CD8-positive, alpha-beta memory T cell (primary cell): Measurements from ENCODE around the gene DMAC2. TPM values are rescaled to one million over a fixed set of nuclear protein-coding genes. Genes with fewer than 3 reads are reported as not detected.

Source experiments
- CTCF ChIA-PET: fragments of 350-600 bp; sonication (Branson Sonifier 250); formaldehyde crosslinking; loops from one replicate; lab custom pipeline; 2021; ENCODE audit warnings: antibody characterized with exemption; lab: Charles Lee
- POLR2A ChIA-PET: fragments of 350-600 bp; sonication (Branson Sonifier 250); formaldehyde crosslinking; loops from one replicate; lab custom pipeline; 2021; ENCODE audit warnings: antibody characterized with exemption; lab: Charles Lee
- DNase-seq, 5 donors: peaks; one replicate each; pipeline versions ENCODE4 v3.0.0 to v3.0.0-alpha.2; 2020 to 2022; ENCODE audit warnings: mixed read lengths in 1 of 5
- H3K27ac ChIP-seq: one replicate; pipeline ENCODE4 v1.7.0; 2013; ENCODE audit warnings: low read depth, mild to moderate bottlenecking, low read length, moderate library complexity
- H3K27me3 ChIP-seq: 2 replicates; pipeline ENCODE4 v1.7.0; 2013; ENCODE audit warnings: low read length, mild to moderate bottlenecking; ENCODE audit not compliant: insufficient read depth, poor library complexity, severe bottlenecking
- H3K36me3 ChIP-seq: 2 replicates; pipeline ENCODE4 v1.7.0; 2013; ENCODE audit warnings: mild to moderate bottlenecking, low read length, moderate library complexity; ENCODE audit not compliant: insufficient read depth
- H3K4me1 ChIP-seq: 2 replicates; pipeline ENCODE4 v1.7.0; 2013; ENCODE audit warnings: mild to moderate bottlenecking, low read length, moderate library complexity; ENCODE audit not compliant: insufficient read depth
- H3K4me3 ChIP-seq: 2 replicates; pipeline ENCODE4 v1.7.0; 2013; ENCODE audit warnings: mild to moderate bottlenecking, low read length
- H3K9me3 ChIP-seq: 2 replicates; pipeline ENCODE4 v1.7.0; 2013; ENCODE audit warnings: mild to moderate bottlenecking, low read length
- H3K27ac Mint-ChIP-seq, 8 donors: one replicate each; pipeline ENCODE4 v1.8.0; 2020 to 2021; ENCODE audit warnings: mixed read lengths in 8 of 8, mild to moderate bottlenecking in 6 of 8, inconsistent platforms in 3 of 8, moderate library complexity in 3 of 8
- H3K27me3 Mint-ChIP-seq, 2 donors: one replicate each; pipeline ENCODE4 v1.8.0; 2020 to 2021; ENCODE audit warnings: mixed read lengths in 2 of 2, mild to moderate bottlenecking in 1 of 2, moderate library complexity in 1 of 2
- H3K36me3 Mint-ChIP-seq, 3 donors: one replicate each; pipeline ENCODE4 v1.8.0; 2020 to 2021; ENCODE audit warnings: mixed read lengths in 3 of 3, inconsistent platforms in 1 of 3, mild to moderate bottlenecking in 1 of 3
- H3K4me1 Mint-ChIP-seq, 3 donors: one replicate each; pipeline ENCODE4 v1.8.0; 2020 to 2021; ENCODE audit warnings: mixed read lengths in 3 of 3, inconsistent platforms in 1 of 3, mild to moderate bottlenecking in 1 of 3
- H3K4me3 Mint-ChIP-seq, 7 donors: one replicate each; pipeline ENCODE4 v1.8.0; 2020 to 2021; ENCODE audit warnings: mixed read lengths in 7 of 7, mild to moderate bottlenecking in 6 of 7, moderate library complexity in 4 of 7, inconsistent platforms in 2 of 7
- H3K9me3 Mint-ChIP-seq, 5 donors: one replicate each; pipeline ENCODE4 v1.8.0; 2020 to 2022; ENCODE audit warnings: mixed read lengths in 5 of 5, mild to moderate bottlenecking in 3 of 5, moderate library complexity in 2 of 5, inconsistent platforms in 1 of 5
- polyA plus RNA-seq: library from polyadenylated mRNA; unstranded; fragments of 300-500 nt; fragmentation: Illumina TruSeq; gene quantifications from one replicate; pipeline ENCODE4 v1.2.3, GENCODE V29; 2021
- total RNA-seq, 2 experiments: library from RNA; stranded (reverse); gene quantifications; one replicate each; pipeline ENCODE4 v1.2.3, GENCODE V29; 2021

DMAC2 gene
- total and polyA plus RNA-seq, 3 experiments from 2014 or later = 56.8 to 76.2 (median 74.1) TPM

GRCh38 chr19:41415154-41415571 is 24.5 kb downstream of the DMAC2 start:
- DNase-seq = no peak
- Histone ChIP-seq H3K4me3 (no peak overlapping the region), H3K27me3 (no peaks in the 10 kb centered on the region), H3K4me1 (no peaks in the 10 kb centered on the region), H3K9me3 (no peaks in the 10 kb centered on the region), H3K36me3 (peaks cover 32% of the 10 kb centered on the region), H3K27ac (no peak overlapping the region)
- ChIA-PET POLR2A (no interaction called here), CTCF (no interaction called here)
- H3K4me1 Mint-ChIP-seq = peaks cover 2 to 5% (median 3%) of the 10 kb centered on the region in 3 donors
- H3K4me3 Mint-ChIP-seq = no peak overlapping the region
- peaks cover 0 to 83% (median 10%) of the 10 kb centered on the region in 3 donors for H3K36me3 Mint-ChIP-seq
- no peaks in the 10 kb centered on the region for H3K9me3 Mint-ChIP-seq
- H3K27ac Mint-ChIP-seq = no peak overlapping the region
- H3K27me3 Mint-ChIP-seq = no peaks in the 10 kb centered on the region

GRCh38 chr19:41414461-41414860 is 25.3 kb downstream of the DMAC2 start:
- no peaks in the 10 kb centered on the region for H3K9me3 Mint-ChIP-seq
- H3K27me3 ChIP-seq = no peaks in the 10 kb centered on the region
- H3K36me3 ChIP-seq = peaks cover 27% of the 10 kb centered on the region
- H3K27ac Mint-ChIP-seq = peak overlapping the region in 2 of 8 donors; percentile 70 to 79
- H3K27me3 Mint-ChIP-seq = no peaks in the 10 kb centered on the region
- no peak for DNase-seq
- CTCF ChIA-PET = no interaction called here
- peaks cover 0 to 81% (median 10%) of the 10 kb centered on the region in 3 donors for H3K36me3 Mint-ChIP-seq
- POLR2A ChIA-PET = no interaction called here
- H3K9me3 ChIP-seq = no peaks in the 10 kb centered on the region
- peaks cover 8 to 11% (median 9%) of the 10 kb centered on the region in 3 donors for H3K4me1 Mint-ChIP-seq
- H3K4me3 ChIP-seq = no peak overlapping the region
- H3K4me3 Mint-ChIP-seq = no peak overlapping the region
- H3K4me1 ChIP-seq = peaks cover 5% of the 10 kb centered on the region
- H3K27ac ChIP-seq = no peak overlapping the region

DNA sequence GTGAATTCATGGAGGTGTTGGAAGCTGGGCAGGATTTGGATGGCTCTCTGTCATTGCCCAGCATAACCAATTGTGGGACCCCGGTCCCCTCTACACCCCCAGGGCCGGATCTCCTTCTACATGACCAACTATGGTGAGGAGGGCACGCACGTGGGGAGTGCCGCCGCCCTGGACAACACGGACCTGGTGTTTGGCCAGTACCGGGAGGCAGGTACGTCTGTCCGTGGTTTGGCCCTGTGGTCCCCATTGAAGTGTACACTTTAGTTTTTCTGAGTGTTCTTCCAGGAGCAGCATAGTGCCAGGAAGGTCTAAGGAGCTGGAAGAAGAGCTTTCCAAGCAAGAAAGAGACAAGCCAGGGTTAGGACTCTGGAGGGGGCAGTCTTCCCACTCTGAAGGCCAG is 25.8 kb downstream of the DMAC2 start:
- Histone ChIP-seq H3K4me3 (no peak overlapping the region), H3K4me1 (peaks cover 5% of the 10 kb centered on the region), H3K27me3 (no peaks in the 10 kb centered on the region), H3K27ac (no peak overlapping the region), H3K9me3 (no peaks in the 10 kb centered on the region), H3K36me3 (peaks cover 27% of the 10 kb centered on the region)
- POLR2A ChIA-PET = no interaction called here
- Mint-ChIP-seq H3K36me3 (peaks cover 0 to 79% (median 10%) of the 10 kb centered on the region in 3 donors), H3K4me1 (peaks cover 11 to 16% (median 13%) of the 10 kb centered on the region in 3 donors), H3K27me3 (no peaks in the 10 kb centered on the region), H3K9me3 (no peaks in the 10 kb centered on the region), H3K4me3 (no peak overlapping the region), H3K27ac (peak overlapping the region in 1 of 8 donors; percentile 87)
- CTCF ChIA-PET = no interaction called here
- DNase-seq = no peak

DNA sequence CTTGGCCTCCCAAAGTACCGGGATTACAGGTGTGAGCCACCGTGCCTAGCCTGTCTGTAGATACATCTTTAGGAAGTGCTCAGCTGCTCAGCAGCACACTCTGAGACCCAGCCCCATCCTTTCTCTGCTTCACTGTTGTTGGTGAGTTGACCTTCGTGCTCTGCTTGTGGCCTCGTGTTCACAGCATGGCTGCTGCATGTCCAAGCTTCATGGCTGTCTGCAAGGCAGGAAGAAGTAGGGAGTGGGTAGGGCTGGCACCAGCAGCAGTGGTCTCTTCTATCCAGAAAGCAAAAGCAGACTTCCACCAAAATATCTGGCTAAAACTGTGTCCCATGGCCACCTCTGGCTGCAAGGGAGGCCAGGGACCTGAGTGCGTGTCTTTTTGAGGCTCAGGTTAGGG is 26.8 kb downstream of the DMAC2 start:
- POLR2A ChIA-PET = no interaction called here

DNA sequence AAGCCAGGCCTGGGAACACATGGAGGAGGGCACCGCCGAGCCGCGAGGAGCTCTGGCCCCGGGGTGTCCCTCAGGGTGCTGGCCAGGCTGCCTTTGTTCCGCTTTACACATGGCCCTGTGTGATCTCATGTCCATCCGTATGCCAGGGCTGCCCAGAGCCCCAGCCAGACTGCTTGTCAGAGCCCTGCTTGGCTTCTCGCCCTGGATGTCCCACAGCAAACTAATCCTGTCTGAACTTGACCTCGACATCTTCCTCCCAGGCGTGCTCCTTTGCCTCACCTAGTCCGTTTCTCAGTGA is 27.8 kb downstream of the DMAC2 start:
- H3K4me3 ChIP-seq = no peak overlapping the region
- POLR2A ChIA-PET = no interaction called here

More for the DNA sequence above, 26.8 kb downstream of the DMAC2 start:
- CTCF ChIA-PET = interaction anchor here (0.9 kb wide), 1 partner anchor 49 kb away, joined by 3 read pairs; the partner anchor contains the start of gene B9D2
- DNase-seq = no peak
- H3K4me1 Mint-ChIP-seq = peaks cover 11 to 18% (median 13%) of the 10 kb centered on the region in 3 donors
- H3K9me3 Mint-ChIP-seq = no peaks in the 10 kb centered on the region
- no peak overlapping the region for H3K27ac Mint-ChIP-seq
- no peak overlapping the region for H3K4me3 ChIP-seq
- no peak overlapping the region for H3K4me3 Mint-ChIP-seq
- H3K4me1 ChIP-seq = peaks cover 5% of the 10 kb centered on the region
- no peaks in the 10 kb centered on the region for H3K27me3 ChIP-seq
- H3K9me3 ChIP-seq = no peaks in the 10 kb centered on the region
- H3K36me3 Mint-ChIP-seq = peaks cover 0 to 69% (median 7%) of the 10 kb centered on the region in 3 donors
- no peak overlapping the region for H3K27ac ChIP-seq
- H3K27me3 Mint-ChIP-seq = no peaks in the 10 kb centered on the region
- peaks cover 27% of the 10 kb centered on the region for H3K36me3 ChIP-seq

DNA sequence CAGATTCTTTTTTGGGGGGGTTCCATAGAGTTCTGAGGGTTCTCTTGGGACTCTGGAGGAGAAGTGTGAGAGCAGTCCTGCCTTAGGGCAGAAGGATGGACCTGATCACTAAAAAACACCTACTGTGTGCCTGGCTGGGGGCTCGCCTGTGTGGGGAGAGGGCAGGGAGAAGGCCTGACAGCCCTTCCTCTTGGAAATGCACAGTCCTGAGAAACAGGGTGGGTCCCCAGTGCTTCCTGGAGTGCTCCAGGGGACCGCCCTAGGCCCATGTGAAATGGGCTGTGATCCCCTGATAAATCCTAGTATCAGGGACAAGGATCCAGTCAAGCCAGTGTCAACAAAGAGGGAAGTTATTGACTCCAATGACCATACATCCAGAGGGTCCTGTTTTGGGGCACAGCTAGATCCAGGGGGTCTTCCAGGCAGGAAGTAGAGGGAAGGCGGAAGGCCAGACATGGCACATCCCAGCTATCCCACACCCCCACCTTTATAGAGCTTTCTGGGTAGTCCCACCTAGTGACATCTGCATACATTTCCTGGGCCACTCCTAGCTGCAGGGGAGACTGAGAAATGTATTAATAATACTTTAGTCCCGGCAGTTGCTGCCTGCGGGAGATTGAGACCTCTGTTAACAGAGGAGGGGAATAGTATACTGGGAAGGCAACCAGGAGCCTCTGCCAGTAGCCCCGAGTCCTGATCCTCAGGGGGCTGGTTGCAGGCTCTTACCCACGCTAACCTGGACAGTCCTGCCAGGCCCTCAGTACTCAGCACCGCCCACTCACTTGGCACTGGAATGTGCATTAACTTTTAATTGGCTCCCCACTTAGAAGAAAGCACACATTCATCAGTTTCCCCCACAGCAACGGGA is 28.4 kb downstream of the DMAC2 start:
- Mint-ChIP-seq H3K4me1 (peaks cover 13 to 22% (median 14%) of the 10 kb centered on the region in 3 donors), H3K27me3 (no peaks in the 10 kb centered on the region), H3K27ac (no peak overlapping the region), H3K9me3 (no peaks in the 10 kb centered on the region), H3K4me3 (no peak overlapping the region), H3K36me3 (peaks cover 0 to 63% (median 8%) of the 10 kb centered on the region in 3 donors)
- Histone ChIP-seq H3K4me1 (peaks cover 5% of the 10 kb centered on the region), H3K9me3 (no peaks in the 10 kb centered on the region), H3K4me3 (no peak overlapping the region), H3K27me3 (no peaks in the 10 kb centered on the region), H3K27ac (no peak overlapping the region), H3K36me3 (peaks cover 24% of the 10 kb centered on the region)
- POLR2A ChIA-PET = no interaction called here
- CTCF ChIA-PET = no interaction called here
- no peak for DNase-seq

More for the DNA sequence above, 27.8 kb downstream of the DMAC2 start:
- Histone ChIP-seq H3K36me3 (peaks cover 27% of the 10 kb centered on the region), H3K27ac (no peak overlapping the region), H3K4me1 (peaks cover 5% of the 10 kb centered on the region), H3K27me3 (no peaks in the 10 kb centered on the region), H3K9me3 (no peaks in the 10 kb centered on the region)
- CTCF ChIA-PET = no interaction called here
- no peak for DNase-seq
- Mint-ChIP-seq H3K4me3 (no peak overlapping the region), H3K9me3 (no peaks in the 10 kb centered on the region), H3K27ac (no peak overlapping the region), H3K4me1 (peaks cover 13 to 20% (median 14%) of the 10 kb centered on the region in 3 donors), H3K36me3 (peaks cover 0 to 65% (median 8%) of the 10 kb centered on the region in 3 donors), H3K27me3 (no peaks in the 10 kb centered on the region)

- peaks cover 21% of the 10 kb centered on the region for H3K36me3 ChIP-seq
- ChIA-PET CTCF (interaction anchor here (0.6 kb wide), 1 partner anchor 19 kb away, joined by 3 read pairs; no protein-coding TSS in a partner anchor), POLR2A (no interaction called here)
- no peak for DNase-seq
- Mint-ChIP-seq H3K27me3 (no peaks in the 10 kb centered on the region), H3K4me3 (no peak overlapping the region), H3K36me3 (peaks cover 0 to 58% (median 8%) of the 10 kb centered on the region in 3 donors), H3K9me3 (no peaks in the 10 kb centered on the region), H3K27ac (peak overlapping the region in 2 of 8 donors; percentile 12 to 87), H3K4me1 (peaks cover 13 to 22% (median 14%) of the 10 kb centered on the region in 3 donors)
- no peaks in the 10 kb centered on the region for H3K9me3 ChIP-seq
- no peak overlapping the region for H3K4me3 ChIP-seq
- peaks cover 5% of the 10 kb centered on the region for H3K4me1 ChIP-seq
- H3K27me3 ChIP-seq = no peaks in the 10 kb centered on the region
- no peak overlapping the region for H3K27ac ChIP-seq
These were observed 29.2 kb downstream of the DMAC2 start for GRCh38 chr19:41410336-41411054.

- Mint-ChIP-seq H3K27ac (peak overlapping the region in 7 of 8 donors; percentile 2 to 58 (median 53)), H3K36me3 (peaks cover 0 to 49% (median 6%) of the 10 kb centered on the region in 3 donors), H3K27me3 (no peaks in the 10 kb centered on the region), H3K4me1 (peaks cover 13 to 25% (median 14%) of the 10 kb centered on the region in 3 donors), H3K9me3 (no peaks in the 10 kb centered on the region), H3K4me3 (peak overlapping the region in 1 of 7 donors; percentile 20)
- POLR2A ChIA-PET = no interaction called here
- DNase-seq = no peak
- Histone ChIP-seq H3K27ac (peak overlapping the region; percentile 10), H3K27me3 (no peaks in the 10 kb centered on the region), H3K9me3 (no peaks in the 10 kb centered on the region), H3K36me3 (peaks cover 10% of the 10 kb centered on the region), H3K4me3 (no peak overlapping the region), H3K4me1 (peaks cover 5% of the 10 kb centered on the region)
- CTCF ChIA-PET = no interaction called here
These were observed 30.4 kb downstream of the DMAC2 start for GRCh38 chr19:41409288-41409687.
